ENCODE data around the gene SLC32A1.
A peak's percentile ranks its signal among the peaks of the same experiment; 100 is the strongest.

SLC32A1 gene

DNA sequence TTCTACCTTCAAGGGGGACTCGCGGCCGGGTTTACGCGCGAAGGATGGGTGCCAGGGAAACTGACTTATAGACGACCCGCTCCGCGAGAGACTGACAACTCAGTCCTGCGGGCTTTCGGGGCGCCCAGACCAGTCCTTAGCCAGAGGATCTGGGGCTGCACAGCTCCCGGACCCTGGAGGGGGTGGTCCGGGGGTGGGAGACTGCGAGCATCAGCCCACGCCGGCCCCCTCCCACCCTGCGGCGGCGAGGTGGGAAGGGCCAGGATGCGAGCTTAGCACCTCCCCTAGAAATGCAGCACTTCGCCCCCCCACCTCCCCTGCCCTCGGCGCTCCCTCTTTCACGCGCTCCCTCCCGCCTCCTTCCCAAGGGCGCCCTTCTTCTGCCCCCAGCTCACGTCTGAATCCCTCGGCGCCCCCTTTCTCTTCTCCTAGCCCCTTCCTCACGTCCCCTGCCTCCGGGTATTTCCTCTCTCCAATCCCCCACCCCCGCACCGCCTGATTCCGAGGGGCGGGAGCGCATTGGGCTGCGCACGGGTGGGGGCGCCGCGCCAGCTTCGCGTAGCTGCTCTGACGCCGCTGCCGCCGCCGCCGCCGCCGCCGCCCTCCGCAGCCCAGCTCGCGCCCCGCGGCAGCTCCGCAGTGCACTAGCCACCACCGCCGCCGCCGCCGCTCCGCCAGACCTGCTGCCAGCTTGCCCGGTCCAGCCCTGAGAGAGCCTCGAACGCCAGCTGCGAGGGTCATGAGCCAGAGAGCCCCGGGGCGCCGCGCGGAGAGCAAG is at the start of gene SLC32A1:
SLC32A1 (plus strand) TSS at position 639 of the 778 bp plus-strand sequence. CDS start 239 bp downstream, outside the sequence.
- Histone ChIP-seq H3K9me3 (ENCODE audit: control insufficient read depth, low read depth, low read length) (peaks cover 2% of the 10 kb centered on the region), H3K27me3 (ENCODE audit: control insufficient read depth, insufficient read depth, low read length) (peaks cover 100% of the 10 kb centered on the region), H3K4me3 (ENCODE audit: low read length) (peak within 1 kb of the TSS; percentile 36), H3K27ac (ENCODE audit: low read length) (no peak within 1 kb of the TSS), H3K36me3 (ENCODE audit: control insufficient read depth, low read depth, low read length) (no peaks in the 10 kb centered on the region), H3K9ac (ENCODE audit: low read length) (no peak within 1 kb of the TSS), H3K4me1 (ENCODE audit: control insufficient read depth, low read depth, low read length) (peaks cover 24% of the 10 kb centered on the region)

DNA sequence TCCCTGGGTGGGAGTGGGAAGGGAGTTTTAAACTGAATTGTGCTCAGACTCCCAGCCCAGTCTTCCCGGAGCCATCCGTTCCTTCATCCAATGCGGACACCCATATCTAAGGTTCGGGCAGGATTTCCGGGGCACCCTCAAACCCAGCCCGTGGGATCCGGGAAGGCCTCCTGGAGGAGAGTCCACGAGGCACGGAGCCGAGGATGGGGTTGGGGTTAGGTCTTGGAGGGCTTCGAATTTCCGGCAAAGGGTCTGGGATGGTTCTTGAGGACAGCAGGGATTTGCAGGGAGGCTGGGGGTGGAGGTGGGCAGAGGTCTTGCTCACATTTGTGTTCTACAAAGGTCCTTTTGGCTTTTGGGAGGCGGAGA is 49.5 kb upstream of the SLC32A1 start:
- peaks cover 37% of the 10 kb centered on the region for H3K27me3 ChIP-seq (ENCODE audit: control insufficient read depth, insufficient read depth, low read length)
- H3K4me1 ChIP-seq (ENCODE audit: control insufficient read depth, low read depth, low read length), result peaks cover 11% of the 10 kb centered on the region
- H3K4me3 ChIP-seq (ENCODE audit: low read length), result peak overlapping the region; percentile 45
- no peak overlapping the region for H3K9ac ChIP-seq (ENCODE audit: low read length)
- H3K27ac ChIP-seq (ENCODE audit: low read length), result no peak overlapping the region
- H3K36me3 ChIP-seq (ENCODE audit: control insufficient read depth, low read depth, low read length), result no peaks in the 10 kb centered on the region
- no peaks in the 10 kb centered on the region for H3K9me3 ChIP-seq (ENCODE audit: control insufficient read depth, low read depth, low read length)

DNA sequence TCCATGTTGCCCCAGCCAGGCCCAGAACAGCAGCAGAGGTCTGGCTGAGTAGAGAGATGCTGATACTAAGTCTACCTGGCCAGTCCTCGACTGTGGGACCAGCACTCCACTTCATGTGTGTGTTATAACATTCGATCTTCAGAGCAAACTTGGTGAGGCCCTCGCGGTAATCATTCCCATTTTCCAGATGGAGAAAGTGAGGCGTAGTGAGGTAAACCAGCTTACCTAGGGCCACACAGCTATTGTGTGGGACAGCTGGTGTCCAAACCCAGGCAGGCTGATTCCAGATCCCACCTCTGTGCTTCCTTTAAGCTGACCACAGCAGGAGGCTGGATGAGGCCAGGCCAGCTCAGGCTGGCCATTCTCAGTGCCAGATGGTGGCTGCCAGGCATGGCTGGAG is 47.7 kb upstream of the SLC32A1 start:
- peaks cover 6% of the 10 kb centered on the region for H3K4me1 ChIP-seq (ENCODE audit: control insufficient read depth, low read depth, low read length)
- H3K27me3 ChIP-seq (ENCODE audit: control insufficient read depth, insufficient read depth, low read length), result peaks cover 36% of the 10 kb centered on the region
- no peak overlapping the region for H3K9ac ChIP-seq (ENCODE audit: low read length)
- H3K27ac ChIP-seq (ENCODE audit: low read length), result no peak overlapping the region
- H3K9me3 ChIP-seq (ENCODE audit: control insufficient read depth, low read depth, low read length), result no peaks in the 10 kb centered on the region
- H3K36me3 ChIP-seq (ENCODE audit: control insufficient read depth, low read depth, low read length), result no peaks in the 10 kb centered on the region
- H3K4me3 ChIP-seq (ENCODE audit: low read length), result no peak overlapping the region

DNA sequence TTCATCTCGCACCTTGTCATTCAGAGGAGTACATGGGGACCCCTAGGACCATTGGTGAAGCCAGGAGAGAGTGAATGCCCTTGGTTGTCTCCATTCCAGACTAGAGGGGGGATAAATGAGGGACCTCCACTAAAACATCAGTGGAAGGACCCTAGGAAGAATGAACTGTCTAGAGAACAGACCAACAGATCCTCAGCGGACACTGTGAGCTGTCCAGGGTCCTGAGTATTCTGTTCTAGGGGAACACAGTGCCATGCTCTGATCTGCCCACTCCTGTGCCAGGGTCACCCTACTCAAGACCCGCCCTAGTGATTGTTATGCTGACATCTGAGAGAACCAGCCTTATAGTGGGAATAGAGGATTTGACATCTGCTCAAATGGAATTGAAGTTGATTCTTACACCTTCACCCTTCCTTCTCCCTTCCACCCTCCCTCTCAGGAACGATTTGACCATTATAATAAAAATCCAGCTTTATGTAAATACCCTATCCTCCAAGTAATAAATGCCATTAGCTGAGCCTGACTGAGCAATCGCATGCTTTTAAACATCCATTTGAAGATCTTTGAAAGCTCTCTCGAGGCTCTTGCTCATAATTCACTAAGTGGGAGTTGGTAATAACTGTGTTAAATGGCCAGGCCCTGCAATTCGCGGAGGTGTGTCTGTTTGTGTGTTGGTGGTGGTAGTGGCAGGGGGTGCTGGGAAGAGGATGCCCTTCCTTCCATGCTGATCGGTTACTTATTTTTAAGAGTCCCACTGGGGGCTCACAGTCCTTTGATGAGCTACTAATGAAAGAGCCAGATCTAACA is 43.6 kb upstream of the SLC32A1 start:
- H3K4me1 ChIP-seq (ENCODE audit: control insufficient read depth, low read depth, low read length), result no peaks in the 10 kb centered on the region
- no peak overlapping the region for H3K27ac ChIP-seq (ENCODE audit: low read length)
- no peak overlapping the region for H3K4me3 ChIP-seq (ENCODE audit: low read length)
- peaks cover 20% of the 10 kb centered on the region for H3K27me3 ChIP-seq (ENCODE audit: control insufficient read depth, insufficient read depth, low read length)
- no peak overlapping the region for H3K9ac ChIP-seq (ENCODE audit: low read length)
- H3K36me3 ChIP-seq (ENCODE audit: control insufficient read depth, low read depth, low read length), result no peaks in the 10 kb centered on the region
- H3K9me3 ChIP-seq (ENCODE audit: control insufficient read depth, low read depth, low read length), result no peaks in the 10 kb centered on the region

GRCh38 chr20:38685271-38685670 is 39.0 kb upstream of the SLC32A1 start:
- Histone ChIP-seq H3K27me3 (ENCODE audit: control insufficient read depth, insufficient read depth, low read length) (peaks cover 47% of the 10 kb centered on the region), H3K4me1 (ENCODE audit: control insufficient read depth, low read depth, low read length) (no peaks in the 10 kb centered on the region), H3K9ac (ENCODE audit: low read length) (no peak overlapping the region), H3K4me3 (ENCODE audit: low read length) (no peak overlapping the region), H3K27ac (ENCODE audit: low read length) (no peak overlapping the region), H3K9me3 (ENCODE audit: control insufficient read depth, low read depth, low read length) (no peaks in the 10 kb centered on the region), H3K36me3 (ENCODE audit: control insufficient read depth, low read depth, low read length) (no peaks in the 10 kb centered on the region)

DNA sequence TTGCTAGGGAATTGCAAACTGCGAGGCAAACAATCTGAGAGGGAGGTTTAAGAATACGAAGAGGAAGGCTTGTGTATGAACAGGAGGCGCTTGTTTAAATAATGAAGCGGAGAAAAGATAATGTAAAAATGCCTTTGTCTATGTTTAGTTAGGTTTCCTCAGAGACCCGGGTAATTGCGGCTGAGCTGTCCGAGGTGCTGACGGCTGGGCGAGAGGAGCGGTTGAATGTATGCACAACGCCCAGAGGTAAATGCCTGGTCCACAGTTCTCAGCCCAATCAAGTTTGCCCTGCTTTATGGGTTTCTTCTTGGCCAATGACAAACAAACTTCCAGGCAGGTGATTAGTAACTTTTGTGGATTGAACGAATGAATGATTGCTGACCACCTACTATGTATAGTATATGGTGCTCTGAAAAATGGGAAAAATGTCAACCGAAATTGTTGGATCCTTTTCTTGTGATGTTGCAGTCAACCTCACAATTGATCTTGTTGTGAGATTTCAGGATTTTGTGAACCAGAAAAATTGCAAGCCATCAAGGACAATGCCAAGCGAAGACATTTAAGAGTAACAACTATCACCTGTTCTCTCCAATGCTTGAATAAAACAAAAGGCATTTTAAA is 38.3 kb upstream of the SLC32A1 start:
- H3K4me1 ChIP-seq (ENCODE audit: control insufficient read depth, low read depth, low read length), result no peaks in the 10 kb centered on the region
- no peaks in the 10 kb centered on the region for H3K36me3 ChIP-seq (ENCODE audit: control insufficient read depth, low read depth, low read length)
- peaks cover 47% of the 10 kb centered on the region for H3K27me3 ChIP-seq (ENCODE audit: control insufficient read depth, insufficient read depth, low read length)
- no peak overlapping the region for H3K9ac ChIP-seq (ENCODE audit: low read length)
- no peak overlapping the region for H3K27ac ChIP-seq (ENCODE audit: low read length)
- no peak overlapping the region for H3K4me3 ChIP-seq (ENCODE audit: low read length)
- no peaks in the 10 kb centered on the region for H3K9me3 ChIP-seq (ENCODE audit: control insufficient read depth, low read depth, low read length)

- no peaks in the 10 kb centered on the region for H3K9me3 ChIP-seq (ENCODE audit: control insufficient read depth, low read depth, low read length)
- H3K36me3 ChIP-seq (ENCODE audit: control insufficient read depth, low read depth, low read length), result no peaks in the 10 kb centered on the region
- H3K27me3 ChIP-seq (ENCODE audit: control insufficient read depth, insufficient read depth, low read length), result peaks cover 20% of the 10 kb centered on the region
- H3K4me1 ChIP-seq (ENCODE audit: control insufficient read depth, low read depth, low read length), result no peaks in the 10 kb centered on the region
- no peak overlapping the region for H3K9ac ChIP-seq (ENCODE audit: low read length)
- H3K27ac ChIP-seq (ENCODE audit: low read length), result no peak overlapping the region
- H3K4me3 ChIP-seq (ENCODE audit: low read length), result no peak overlapping the region
These were observed 31.6 kb upstream of the SLC32A1 start for GRCh38 chr20:38692436-38693411.

GRCh38 chr20:38697306-38697705 is 27.0 kb upstream of the SLC32A1 start:
- Histone ChIP-seq H3K27ac (ENCODE audit: low read length) (no peak overlapping the region), H3K4me3 (ENCODE audit: low read length) (no peak overlapping the region), H3K36me3 (ENCODE audit: control insufficient read depth, low read depth, low read length) (no peaks in the 10 kb centered on the region), H3K4me1 (ENCODE audit: control insufficient read depth, low read depth, low read length) (peaks cover 5% of the 10 kb centered on the region), H3K27me3 (ENCODE audit: control insufficient read depth, insufficient read depth, low read length) (no peaks in the 10 kb centered on the region), H3K9me3 (ENCODE audit: control insufficient read depth, low read depth, low read length) (no peaks in the 10 kb centered on the region), H3K9ac (ENCODE audit: low read length) (no peak overlapping the region)

- Histone ChIP-seq H3K27me3 (ENCODE audit: control insufficient read depth, insufficient read depth, low read length) (no peaks in the 10 kb centered on the region), H3K36me3 (ENCODE audit: control insufficient read depth, low read depth, low read length) (no peaks in the 10 kb centered on the region), H3K9me3 (ENCODE audit: control insufficient read depth, low read depth, low read length) (no peaks in the 10 kb centered on the region), H3K9ac (ENCODE audit: low read length) (no peak overlapping the region), H3K4me1 (ENCODE audit: control insufficient read depth, low read depth, low read length) (peaks cover 5% of the 10 kb centered on the region), H3K27ac (ENCODE audit: low read length) (no peak overlapping the region), H3K4me3 (ENCODE audit: low read length) (no peak overlapping the region)
These were observed 25.7 kb upstream of the SLC32A1 start for GRCh38 chr20:38698541-38698940.

- H3K27me3 ChIP-seq (ENCODE audit: control insufficient read depth, insufficient read depth, low read length), result no peaks in the 10 kb centered on the region
- H3K4me1 ChIP-seq (ENCODE audit: control insufficient read depth, low read depth, low read length), result peaks cover 5% of the 10 kb centered on the region
- no peak overlapping the region for H3K4me3 ChIP-seq (ENCODE audit: low read length)
These were observed 24.1 kb upstream of the SLC32A1 start for GRCh38 chr20:38700141-38700540.

DNA sequence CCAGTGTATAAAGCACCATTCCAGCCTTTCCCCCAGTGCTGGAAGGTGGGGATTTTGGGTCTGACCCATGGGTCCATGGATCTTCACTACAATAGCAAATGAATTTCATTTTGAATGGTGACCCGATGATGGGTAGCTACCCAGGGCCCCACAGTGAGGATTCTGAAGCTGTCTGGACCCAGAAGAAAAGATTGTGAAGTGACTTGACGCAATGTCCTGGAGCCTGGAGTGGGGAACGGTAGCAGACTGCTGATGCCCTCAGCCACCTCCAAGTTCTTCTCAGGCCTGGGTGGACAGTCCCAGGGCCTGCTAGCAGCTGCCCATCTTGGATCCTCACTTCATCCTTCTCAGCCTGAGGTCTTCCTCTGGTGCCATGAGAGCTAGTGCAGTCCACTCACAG is 23.4 kb upstream of the SLC32A1 start:
- Histone ChIP-seq H3K36me3 (ENCODE audit: control insufficient read depth, low read depth, low read length) (no peaks in the 10 kb centered on the region), H3K9ac (ENCODE audit: low read length) (no peak overlapping the region), H3K4me3 (ENCODE audit: low read length) (no peak overlapping the region), H3K27me3 (ENCODE audit: control insufficient read depth, insufficient read depth, low read length) (no peaks in the 10 kb centered on the region), H3K4me1 (ENCODE audit: control insufficient read depth, low read depth, low read length) (peaks cover 5% of the 10 kb centered on the region), H3K9me3 (ENCODE audit: control insufficient read depth, low read depth, low read length) (no peaks in the 10 kb centered on the region), H3K27ac (ENCODE audit: low read length) (no peak overlapping the region)

More at GRCh38 chr20:38700141-38700540, 24.1 kb upstream of the SLC32A1 start:
- Histone ChIP-seq H3K9ac (ENCODE audit: low read length) (no peak overlapping the region), H3K36me3 (ENCODE audit: control insufficient read depth, low read depth, low read length) (no peaks in the 10 kb centered on the region), H3K27ac (ENCODE audit: low read length) (no peak overlapping the region), H3K9me3 (ENCODE audit: control insufficient read depth, low read depth, low read length) (no peaks in the 10 kb centered on the region)

All from iPS-18a (cell line).